ENCODE results near the gene SFI1.

The SFI1 gene

DNA sequence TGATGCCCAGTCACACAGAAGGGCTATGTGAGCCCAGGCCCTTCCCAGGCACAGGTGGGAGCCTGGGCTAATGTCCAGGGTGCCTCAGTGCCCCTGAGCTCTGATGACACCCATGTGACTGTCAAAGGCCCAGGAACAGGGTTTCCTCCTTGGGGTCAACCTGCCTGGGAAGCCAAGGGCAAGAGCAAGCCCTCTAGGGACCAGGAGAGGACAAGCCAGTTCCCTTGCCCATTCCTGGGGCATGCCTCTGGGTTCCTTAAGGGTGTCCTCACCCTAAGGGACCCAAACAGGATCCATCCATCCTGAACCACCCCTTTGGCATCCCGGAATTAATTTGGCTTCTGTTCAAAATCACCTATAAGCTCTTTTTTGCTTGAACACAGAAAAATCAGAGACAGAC, 126.6 kb downstream of the SFI1 start:
- TF ChIP-seq ZNF391 (tag by site-specific recombination; IDR thresholded peaks at IDR 0.05; ENCODE audit: borderline replicate concordance, low read depth) (no peak), ZNF518A (tag by site-specific recombination; conservative IDR thresholded peaks at IDR 0.05; ENCODE audit: low read depth) (no peak), ZNF658 (tag by site-specific recombination; IDR thresholded peaks at IDR 0.05) (no peak), SP3 (tag by site-specific recombination; IDR thresholded peaks at IDR 0.05) (no peak), ZNF776 (tag by site-specific recombination; IDR thresholded peaks at IDR 0.05; ENCODE audit: borderline replicate concordance) (no peak)
- CTCF ChIA-PET = interaction anchor here (2.6 kb wide), 1 partner anchor 12 kb away, joined by 14 read pairs; no protein-coding TSS in a partner anchor
- H3K27ac ChIP-seq (ENCODE audit: extremely low read depth, low read depth, low read length) = 0 out of 2 replicates have a peak overlapping the region, but pooled peaks have one; percentile 5
- no peaks in the 10 kb centered on the region for H3K4me1 ChIP-seq (ENCODE audit: control insufficient read depth, insufficient read depth, low read length)
- POLR2A ChIA-PET = no interaction called here
- H3K36me3 ChIP-seq (ENCODE audit: control insufficient read depth in 2 of 2, insufficient read depth in 1 of 2, low read length in 2 of 2) = peaks cover 0 to 63% of the 10 kb centered on the region in 2 experiments; a peak in 1 of 3 replicates
- no peak overlapping the region for H3K4me3 ChIP-seq (ENCODE audit: low read depth, low read length)
- H3K9me3 ChIP-seq (ENCODE audit: control insufficient read depth, insufficient read depth, low read depth, low read length) = no peaks in the 10 kb centered on the region

GRCh38 chr22:31623592-31624304, 127.4 kb downstream of the SFI1 start:
- H3K9me3 ChIP-seq (ENCODE audit: control insufficient read depth, insufficient read depth, low read depth, low read length) = no peaks in the 10 kb centered on the region
- peaks cover 0 to 63% of the 10 kb centered on the region in 2 experiments; a peak in 1 of 3 replicates for H3K36me3 ChIP-seq (ENCODE audit: control insufficient read depth in 2 of 2, insufficient read depth in 1 of 2, low read length in 2 of 2)
- TF ChIP-seq, protein P1, sequence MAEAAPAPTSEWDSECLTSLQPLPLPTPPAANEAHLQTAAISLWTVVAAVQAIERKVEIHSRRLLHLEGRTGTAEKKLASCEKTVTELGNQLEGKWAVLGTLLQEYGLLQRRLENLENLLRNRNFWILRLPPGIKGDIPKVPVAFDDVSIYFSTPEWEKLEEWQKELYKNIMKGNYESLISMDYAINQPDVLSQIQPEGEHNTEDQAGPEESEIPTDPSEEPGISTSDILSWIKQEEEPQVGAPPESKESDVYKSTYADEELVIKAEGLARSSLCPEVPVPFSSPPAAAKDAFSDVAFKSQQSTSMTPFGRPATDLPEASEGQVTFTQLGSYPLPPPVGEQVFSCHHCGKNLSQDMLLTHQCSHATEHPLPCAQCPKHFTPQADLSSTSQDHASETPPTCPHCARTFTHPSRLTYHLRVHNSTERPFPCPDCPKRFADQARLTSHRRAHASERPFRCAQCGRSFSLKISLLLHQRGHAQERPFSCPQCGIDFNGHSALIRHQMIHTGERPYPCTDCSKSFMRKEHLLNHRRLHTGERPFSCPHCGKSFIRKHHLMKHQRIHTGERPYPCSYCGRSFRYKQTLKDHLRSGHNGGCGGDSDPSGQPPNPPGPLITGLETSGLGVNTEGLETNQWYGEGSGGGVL (tag by site-specific recombination; IDR thresholded peaks at IDR 0.05) = no peak
- no peak for TF ChIP-seq EGR2 (tag by site-specific recombination; IDR thresholded peaks at IDR 0.05; ENCODE audit: low read depth)
- no peak for TF ChIP-seq TCF7L2 (IDR thresholded peaks at IDR 0.05; ENCODE audit: borderline replicate concordance, low read depth, low read length)
- no peak for TF ChIP-seq ZNF623 (tag by site-specific recombination; IDR thresholded peaks at IDR 0.05)
- no peak for TF ChIP-seq ZNF366 (tag by site-specific recombination; conservative IDR thresholded peaks at IDR 0.05)
- no peak for TF ChIP-seq ZNF341 (tag by site-specific recombination; IDR thresholded peaks at IDR 0.05; ENCODE audit: low read depth)
- POLR2A ChIA-PET = interaction anchor here (0.6 kb wide), 1 partner anchor 22 kb away, joined by 12 read pairs; no protein-coding TSS in a partner anchor
- CTCF ChIA-PET = interaction anchor here (0.6 to 2.6 kb wide), 4 partner anchors 9 to 1166 kb away, joined by 3 to 14 read pairs (median 4); no protein-coding TSS in a partner anchor
- H3K27ac ChIP-seq (ENCODE audit: extremely low read depth, low read depth, low read length) = 0 out of 2 replicates have a peak overlapping the region, but pooled peaks have one; percentile 5
- no peaks in the 10 kb centered on the region for H3K4me1 ChIP-seq (ENCODE audit: control insufficient read depth, insufficient read depth, low read length)
- H3K4me3 ChIP-seq (ENCODE audit: low read depth, low read length) = no peak overlapping the region

GRCh38 chr22:31625257-31625640, 128.9 kb downstream of the SFI1 start:
- TF ChIP-seq ZNF747 (tag by site-specific recombination; IDR thresholded peaks at IDR 0.05) (no peak), OVOL3 (tag by site-specific recombination; IDR thresholded peaks at IDR 0.05) (no peak), ZNF341 (tag by site-specific recombination; IDR thresholded peaks at IDR 0.05; ENCODE audit: low read depth) (no peak), ZBTB48 (tag by site-specific recombination; IDR thresholded peaks at IDR 0.05) (no peak), HOXA7 (CRISPR knock-in tag; IDR thresholded peaks at IDR 0.05; ENCODE audit: borderline replicate concordance) (no peak), GLIS2 (tag by site-specific recombination; IDR thresholded peaks at IDR 0.05) (peak; percentile 13; the same call in 1 of the 2 replicates)
- Histone ChIP-seq H3K9me3 (ENCODE audit: control insufficient read depth, insufficient read depth, low read depth, low read length) (no peaks in the 10 kb centered on the region), H3K4me1 (ENCODE audit: control insufficient read depth, insufficient read depth, low read length) (no peaks in the 10 kb centered on the region; the same call in 1 of the 2 replicates), H3K4me3 (ENCODE audit: low read depth, low read length) (no peak overlapping the region), H3K27ac (ENCODE audit: extremely low read depth, low read depth, low read length) (no peak overlapping the region), H3K36me3 (ENCODE audit: control insufficient read depth in 2 of 2, insufficient read depth in 1 of 2, low read length in 2 of 2) (peaks cover 5 to 57% of the 10 kb centered on the region in 2 experiments; a peak in 2 of 3 replicates)
- ChIA-PET POLR2A (interaction anchor here (0.7 to 1.1 kb wide), 3 partner anchors 10 to 216 kb away, joined by 3 read pairs; partner anchors contain the start of gene PISD), CTCF (interaction anchor here (0.7 to 2.6 kb wide), 3 partner anchors 9 to 113 kb away, joined by 3 to 14 read pairs (median 4); no protein-coding TSS in a partner anchor)
